ENCODE data around the gene INSYN2B. TPM values are rescaled to one million over a fixed set of nuclear protein-coding genes. Genes with fewer than 3 reads are reported as not detected.

Gene INSYN2B
- total RNA-seq, 1 experiment from 2014 or later = 1.5 TPM

DNA sequence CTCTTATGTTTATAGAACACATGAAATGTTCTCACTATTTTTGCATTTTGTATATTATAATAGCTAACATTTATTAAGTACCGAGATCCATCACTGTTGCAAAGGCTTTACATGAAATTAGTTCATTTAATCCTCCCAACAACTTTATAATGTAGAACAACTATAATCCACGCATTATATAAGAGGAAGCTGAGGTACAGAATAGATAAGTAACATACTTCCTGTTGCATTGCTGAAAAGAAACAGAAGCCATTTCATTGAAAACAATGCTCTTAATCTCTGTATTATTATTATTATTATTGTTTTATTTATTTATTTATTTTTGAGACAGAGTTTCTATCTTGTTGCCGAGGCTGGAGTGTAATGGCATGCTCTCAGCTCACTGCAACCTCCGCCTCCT is 7.9 kb upstream of the INSYN2B start:
- Histone ChIP-seq H3K4me1 (ENCODE audit: insufficient read depth, low read length) (peaks cover 14% of the 10 kb centered on the region), H3K27me3 (ENCODE audit: low read length) (no peaks in the 10 kb centered on the region), H3K36me3 (ENCODE audit: low read depth, low read length) (no peaks in the 10 kb centered on the region), H4K20me1 (ENCODE audit: low read length) (no peaks in the 10 kb centered on the region), H3K4me2 (ENCODE audit: low read length) (no peak overlapping the region), H3K9me2 (replicated peaks; ENCODE audit: low read length) (no peaks in the 10 kb centered on the region), H3K9me3 (ENCODE audit: low read length) (no peaks in the 10 kb centered on the region), H3F3A (ENCODE audit: low read length, unreplicated experiment) (no peaks in the 10 kb centered on the region), H3K4me3 (ENCODE audit: low read length) (no peak overlapping the region), H3K9ac (ENCODE audit: low read length) (no peak overlapping the region), H3K27ac (ENCODE audit: low read length) (no peak overlapping the region), H2AFZ (ENCODE audit: low read length) (no peak overlapping the region), H3K79me2 (ENCODE audit: low read length) (no peaks in the 10 kb centered on the region)
- CTCF ChIA-PET = no interaction called here
- TF ChIP-seq, protein P1, sequence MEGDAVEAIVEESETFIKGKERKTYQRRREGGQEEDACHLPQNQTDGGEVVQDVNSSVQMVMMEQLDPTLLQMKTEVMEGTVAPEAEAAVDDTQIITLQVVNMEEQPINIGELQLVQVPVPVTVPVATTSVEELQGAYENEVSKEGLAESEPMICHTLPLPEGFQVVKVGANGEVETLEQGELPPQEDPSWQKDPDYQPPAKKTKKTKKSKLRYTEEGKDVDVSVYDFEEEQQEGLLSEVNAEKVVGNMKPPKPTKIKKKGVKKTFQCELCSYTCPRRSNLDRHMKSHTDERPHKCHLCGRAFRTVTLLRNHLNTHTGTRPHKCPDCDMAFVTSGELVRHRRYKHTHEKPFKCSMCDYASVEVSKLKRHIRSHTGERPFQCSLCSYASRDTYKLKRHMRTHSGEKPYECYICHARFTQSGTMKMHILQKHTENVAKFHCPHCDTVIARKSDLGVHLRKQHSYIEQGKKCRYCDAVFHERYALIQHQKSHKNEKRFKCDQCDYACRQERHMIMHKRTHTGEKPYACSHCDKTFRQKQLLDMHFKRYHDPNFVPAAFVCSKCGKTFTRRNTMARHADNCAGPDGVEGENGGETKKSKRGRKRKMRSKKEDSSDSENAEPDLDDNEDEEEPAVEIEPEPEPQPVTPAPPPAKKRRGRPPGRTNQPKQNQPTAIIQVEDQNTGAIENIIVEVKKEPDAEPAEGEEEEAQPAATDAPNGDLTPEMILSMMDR (conservative IDR thresholded peaks at IDR 0.05; ENCODE audit: low read depth, low read length) = no peak
- TF ChIP-seq EZH2phosphoT487 (IDR thresholded peaks at IDR 0.05; ENCODE audit: borderline replicate concordance, low read length) (no peak), EZH2 (IDR thresholded peaks at IDR 0.05; ENCODE audit: low read length, unreplicated experiment) (no peak)
- DNase-seq = no peak
- POLR2A ChIA-PET (ENCODE audit: unreplicated experiment) = no interaction called here
- intact Hi-C loops (cut with micrococcal nuclease) = loop anchor here (2.0 kb wide), 1 partner anchor 83 kb away; no protein-coding TSS in a partner anchor
- BruUV-seq (replicated peaks) = no TSS peak
- no peak for ATAC-seq

DNA sequence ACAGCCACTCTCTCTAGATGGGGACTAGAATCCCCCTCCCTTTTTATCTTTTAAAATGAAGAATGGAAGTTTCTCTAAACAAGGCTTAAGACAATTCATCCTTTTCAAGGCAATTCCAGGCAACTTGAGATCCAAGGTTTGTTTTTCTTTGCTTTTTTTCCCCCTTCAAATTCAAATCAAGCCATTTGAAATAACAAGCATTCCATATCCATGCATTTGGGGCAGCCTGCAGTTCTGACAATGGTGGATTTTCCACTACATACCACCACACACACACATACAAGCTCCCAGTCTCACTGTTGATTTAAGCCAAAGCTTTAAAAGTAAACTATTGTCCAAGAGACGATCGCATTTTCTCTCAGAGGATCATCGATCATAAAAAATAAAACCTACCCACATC is 424 bp downstream of the INSYN2B start:
- Histone ChIP-seq H3K4me1 (ENCODE audit: insufficient read depth, low read length) (peaks cover 51% of the 10 kb centered on the region), H3K9ac (ENCODE audit: low read length) (peak overlapping the region; percentile 64), H4K20me1 (ENCODE audit: low read length) (no peaks in the 10 kb centered on the region), H3K4me2 (ENCODE audit: low read length) (peak overlapping the region; percentile 91), H2AFZ (ENCODE audit: low read length) (peak overlapping the region; percentile 89), H3K36me3 (ENCODE audit: low read depth, low read length) (no peaks in the 10 kb centered on the region), H3K4me3 (ENCODE audit: low read length) (peak overlapping the region; percentile 78), H3K9me2 (replicated peaks; ENCODE audit: low read length) (no peaks in the 10 kb centered on the region), H3K9me3 (ENCODE audit: low read length) (no peaks in the 10 kb centered on the region), H3K27ac (ENCODE audit: low read length) (peak overlapping the region; percentile 25), H3K79me2 (ENCODE audit: low read length) (peaks cover 23% of the 10 kb centered on the region), H3F3A (ENCODE audit: low read length, unreplicated experiment) (no peaks in the 10 kb centered on the region), H3K27me3 (ENCODE audit: low read length) (no peaks in the 10 kb centered on the region)
- ATAC-seq = no peak
- ChIA-PET CTCF (interaction anchor here (0.6 to 1.7 kb wide), 8 partner anchors 9 to 278 kb away, joined by 3 to 19 read pairs (median 6); no protein-coding TSS in a partner anchor), POLR2A (ENCODE audit: unreplicated experiment) (no interaction called here)
- intact Hi-C loops (cut with micrococcal nuclease) = loop anchor here (1.0 to 5.0 kb wide), 6 partner anchors 69 to 284 kb away; no protein-coding TSS in a partner anchor
- TSS peak; percentile 67 for BruUV-seq (replicated peaks)
- no peak for DNase-seq
- no peak for TF ChIP-seq EZH2 (IDR thresholded peaks at IDR 0.05; ENCODE audit: low read length, unreplicated experiment)
- TF ChIP-seq, protein P1 (conservative IDR thresholded peaks at IDR 0.05; ENCODE audit: low read depth, low read length) = no peak
- no peak for TF ChIP-seq EZH2phosphoT487 (IDR thresholded peaks at IDR 0.05; ENCODE audit: borderline replicate concordance, low read length)

DNA sequence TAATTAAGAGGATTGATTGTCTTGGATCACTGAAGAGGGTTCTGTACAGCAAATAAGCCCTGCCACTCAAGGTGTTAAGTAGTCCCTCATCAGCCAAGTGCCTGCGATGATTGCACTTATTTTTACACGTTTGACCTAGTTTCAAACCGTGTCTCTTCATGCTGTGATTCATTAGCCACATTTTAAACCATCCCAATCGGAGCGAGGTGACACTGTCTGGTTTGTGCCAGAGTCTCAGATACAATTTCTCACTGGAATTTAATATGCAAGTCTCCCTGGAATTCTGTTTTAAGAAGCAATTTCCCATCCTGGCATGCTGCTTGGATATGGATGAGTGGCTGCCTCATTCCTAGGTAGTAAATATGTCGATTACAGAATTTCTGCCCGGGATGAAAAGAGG is 1.6 kb downstream of the INSYN2B start:
- peaks cover 55% of the 10 kb centered on the region for H3K4me1 ChIP-seq (ENCODE audit: insufficient read depth, low read length)
- CTCF ChIA-PET = no interaction called here
- BruUV-seq (replicated peaks) = no TSS peak
- no peaks in the 10 kb centered on the region for H3F3A ChIP-seq (ENCODE audit: low read length, unreplicated experiment)
- H3K9me2 ChIP-seq (replicated peaks; ENCODE audit: low read length) = no peaks in the 10 kb centered on the region
- no peak overlapping the region for H3K27ac ChIP-seq (ENCODE audit: low read length)
- H3K4me3 ChIP-seq (ENCODE audit: low read length) = peak overlapping the region; percentile 78
- intact Hi-C loops (cut with micrococcal nuclease) = loop anchor here (1.0 kb wide), 1 partner anchor 32 kb away; no protein-coding TSS in a partner anchor
- no peaks in the 10 kb centered on the region for H3K27me3 ChIP-seq (ENCODE audit: low read length)
- peak overlapping the region; percentile 37; the same call in 1 of the 2 replicates for H2AFZ ChIP-seq (ENCODE audit: low read length)
- H3K9ac ChIP-seq (ENCODE audit: low read length) = peak overlapping the region; percentile 64
- H3K9me3 ChIP-seq (ENCODE audit: low read length) = no peaks in the 10 kb centered on the region
- H3K36me3 ChIP-seq (ENCODE audit: low read depth, low read length) = no peaks in the 10 kb centered on the region
- no peaks in the 10 kb centered on the region for H4K20me1 ChIP-seq (ENCODE audit: low read length)
- no peak for ATAC-seq
- TF ChIP-seq, protein P1 (conservative IDR thresholded peaks at IDR 0.05; ENCODE audit: low read depth, low read length) = no peak
- TF ChIP-seq EZH2phosphoT487 (IDR thresholded peaks at IDR 0.05; ENCODE audit: borderline replicate concordance, low read length) = no peak
- TF ChIP-seq EZH2 (IDR thresholded peaks at IDR 0.05; ENCODE audit: low read length, unreplicated experiment) = no peak
- H3K79me2 ChIP-seq (ENCODE audit: low read length) = peaks cover 25% of the 10 kb centered on the region
- no peak for DNase-seq
- POLR2A ChIA-PET (ENCODE audit: unreplicated experiment) = no interaction called here
- peak overlapping the region; percentile 91 for H3K4me2 ChIP-seq (ENCODE audit: low read length)
